Upper lobe of right lung (tissue), 1 donor: ENCODE results near the gene BNIP3. TPM values are rescaled to one million over a fixed set of nuclear protein-coding genes. Genes with fewer than 3 reads are reported as not detected.

Source experiments
- ATAC-seq: fragments of 200-7000 bp; cut with Tn5 transposase; one replicate; pipeline ENCODE4 v1.9.1; 2020; ENCODE audit warnings: mild to moderate bottlenecking, moderate library complexity
- DNase-seq: peaks from one replicate; pipeline ENCODE4 v3.0.0-alpha.2; 2020
- H3K27ac ChIP-seq: fragments of 200-600 bp; one replicate; pipeline ENCODE4 v1.8.0; 2022
- H3K27me3 ChIP-seq: fragments of 200-600 bp; one replicate; pipeline ENCODE4 v1.8.0; 2022; ENCODE audit warnings: mild to moderate bottlenecking
- H3K36me3 ChIP-seq: fragments of 200-600 bp; one replicate; pipeline ENCODE4 v1.8.0; 2022
- H3K4me1 ChIP-seq: fragments of 200-600 bp; one replicate; pipeline ENCODE4 v1.8.0; 2022
- H3K4me3 ChIP-seq: fragments of 200-600 bp; one replicate; pipeline ENCODE4 v1.8.0; 2022; ENCODE audit warnings: mild to moderate bottlenecking
- H3K9me3 ChIP-seq: fragments of 200-600 bp; one replicate; pipeline ENCODE4 v1.8.0; 2022
- CTCF ChIP-seq: fragments of 200-600 bp; IDR thresholded peaks from one replicate; pipeline ENCODE4 v1.8.0; 2022; ENCODE audit warnings: antibody characterized with exemption
- intact Hi-C: fragments of 100-400 bp; cut with DNase I; formaldehyde crosslinking; loops from one replicate; pipeline ENCODE4 v1.11.0; 2022
- total RNA-seq: library from RNA; stranded (reverse); fragmentation: NEBNext Ultra II Directional; extraction: Animal tissue kit (Norgen Biotek cat#: 25700); gene quantifications from one replicate; pipeline ENCODE4 v1.2.1, GENCODE V29; 2021
- donor health status: DM: no; HTN: yes; CAD: no; lungs with severe emphysema.

BNIP3 gene
- total RNA-seq, 1 donor from 2014 or later = 38.2 TPM

- H3K27me3 ChIP-seq = no peaks in the 10 kb centered on the region
- ATAC-seq = no peak
- TF ChIP-seq CTCF = no peak
- no peak overlapping the region for H3K27ac ChIP-seq
- intact Hi-C loops = no loop called here
- no peak overlapping the region for H3K4me3 ChIP-seq
- H3K4me1 ChIP-seq = peaks cover 22% of the 10 kb centered on the region
- DNase-seq = no peak
- no peaks in the 10 kb centered on the region for H3K36me3 ChIP-seq
- H3K9me3 ChIP-seq = no peaks in the 10 kb centered on the region
Measured at GRCh38 chr10:131983780-131984179, 2.1 kb upstream of the BNIP3 start.

GRCh38 chr10:131982796-131983195 is 1.1 kb upstream of the BNIP3 start:
- Histone ChIP-seq H3K9me3 (no peaks in the 10 kb centered on the region), H3K4me1 (peaks cover 22% of the 10 kb centered on the region), H3K36me3 (no peaks in the 10 kb centered on the region), H3K27ac (no peak overlapping the region), H3K4me3 (peak overlapping the region; percentile 94), H3K27me3 (no peaks in the 10 kb centered on the region)
- intact Hi-C loops = no loop called here
- no peak for DNase-seq
- TF ChIP-seq CTCF = no peak
- ATAC-seq = no peak

- no peak for DNase-seq
- H3K9me3 ChIP-seq = no peaks in the 10 kb centered on the region
- H3K4me1 ChIP-seq = peaks cover 22% of the 10 kb centered on the region
- no peaks in the 10 kb centered on the region for H3K27me3 ChIP-seq
- intact Hi-C loops = no loop called here
- peak overlapping the region; percentile 55 for H3K27ac ChIP-seq
- ATAC-seq = peak; percentile 4
- TF ChIP-seq CTCF = no peak
- no peaks in the 10 kb centered on the region for H3K36me3 ChIP-seq
- H3K4me3 ChIP-seq = peak overlapping the region; percentile 94
Measured at GRCh38 chr10:131982185-131982756, 548 bp upstream of the BNIP3 start.

GRCh38 chr10:131980761-131981428 is 828 bp downstream of the BNIP3 start:
- H3K27me3 ChIP-seq = no peaks in the 10 kb centered on the region
- ATAC-seq (no peak), DNase-seq (no peak)
- H3K9me3 ChIP-seq = no peaks in the 10 kb centered on the region
- peaks cover 22% of the 10 kb centered on the region for H3K4me1 ChIP-seq
- H3K4me3 ChIP-seq = peak overlapping the region; percentile 94
- intact Hi-C loops = no loop called here
- TF ChIP-seq CTCF = no peak
- H3K27ac ChIP-seq = peak overlapping the region; percentile 80
- no peaks in the 10 kb centered on the region for H3K36me3 ChIP-seq

- DNase-seq = no peak
- intact Hi-C loops = no loop called here
- ATAC-seq = no peak
- H3K27ac ChIP-seq = no peak overlapping the region
- TF ChIP-seq CTCF = no peak
- H3K36me3 ChIP-seq = no peaks in the 10 kb centered on the region
- no peaks in the 10 kb centered on the region for H3K27me3 ChIP-seq
- no peaks in the 10 kb centered on the region for H3K9me3 ChIP-seq
- H3K4me3 ChIP-seq = peak overlapping the region; percentile 94
- H3K4me1 ChIP-seq = peaks cover 22% of the 10 kb centered on the region
Measured at GRCh38 chr10:131980321-131980720, 1.4 kb downstream of the BNIP3 start.
